HepG2 (cell line): ENCODE results near the gene SHOX.

ENCODE experiments used
- ARID5B ChIP-seq: IDR thresholded peaks from 2 replicates; pipeline ENCODE4 v1.4.0; 2020; ENCODE audit warnings: mild to moderate bottlenecking, missing genetic modification reagents
- EZH2 ChIP-seq: conservative IDR thresholded peaks from 2 replicates; pipeline ENCODE4 v1.6.1; 2012; ENCODE audit warnings: mild to moderate bottlenecking, low read depth, low read length, moderate library complexity
- UBTF ChIP-seq: sonication (generic); formaldehyde crosslinking; IDR thresholded peaks from 2 replicates; pipeline ENCODE4 v1.4.0; 2020; ENCODE audit warnings: mild to moderate bottlenecking, missing genetic modification reagents
- ZFX ChIP-seq: sonication (generic); formaldehyde crosslinking; IDR thresholded peaks from 2 replicates; pipeline ENCODE4 v1.4.0; 2020; ENCODE audit warnings: mild to moderate bottlenecking, low read depth, missing genetic modification reagents, moderate library complexity

DNA sequence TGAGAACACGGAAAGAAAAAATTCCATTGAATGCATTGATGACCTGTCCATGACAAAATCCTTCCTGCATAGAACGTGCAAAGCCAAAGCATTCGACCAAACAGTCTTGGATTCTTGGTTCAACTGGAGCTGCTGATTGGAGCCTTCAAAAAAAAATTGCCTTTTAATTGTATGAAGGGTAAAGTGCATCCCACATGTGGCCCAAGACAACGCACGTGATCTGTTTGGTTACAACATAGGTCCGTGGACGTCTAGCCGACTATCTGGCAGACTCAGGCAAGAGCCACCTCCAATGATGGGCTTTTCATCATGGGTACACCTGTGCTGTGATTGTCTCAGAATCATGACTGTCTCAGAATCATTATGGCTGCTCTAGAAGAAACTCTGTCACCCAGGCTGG, 52.3 kb downstream of the SHOX start:
- no peak for TF ChIP-seq ARID5B
- no peak for TF ChIP-seq UBTF
- no peak for TF ChIP-seq EZH2
- TF ChIP-seq ZFX (CRISPR knock-in tag), result no peak
